22Rv1 (cell line): ENCODE data around the gene GRIK5.

Source experiments
- H3K27ac ChIP-seq: fragments of 450-650 bp; 2 replicates; pipeline ENCODE4 v1.5.1; 2017
- ZFX ChIP-seq: fragments of 450-650 bp; IDR thresholded peaks from 2 replicates; pipeline ENCODE4 v1.6.1; 2017; ENCODE audit warnings: antibody characterized with exemption, borderline replicate concordance
- TF ChIP-seq, protein P1 (sequence below): fragments of 450-650 bp; IDR thresholded peaks from 2 replicates; pipeline ENCODE4 v1.5.1; 2017; ENCODE audit warnings: mild to moderate bottlenecking

The GRIK5 gene

DNA sequence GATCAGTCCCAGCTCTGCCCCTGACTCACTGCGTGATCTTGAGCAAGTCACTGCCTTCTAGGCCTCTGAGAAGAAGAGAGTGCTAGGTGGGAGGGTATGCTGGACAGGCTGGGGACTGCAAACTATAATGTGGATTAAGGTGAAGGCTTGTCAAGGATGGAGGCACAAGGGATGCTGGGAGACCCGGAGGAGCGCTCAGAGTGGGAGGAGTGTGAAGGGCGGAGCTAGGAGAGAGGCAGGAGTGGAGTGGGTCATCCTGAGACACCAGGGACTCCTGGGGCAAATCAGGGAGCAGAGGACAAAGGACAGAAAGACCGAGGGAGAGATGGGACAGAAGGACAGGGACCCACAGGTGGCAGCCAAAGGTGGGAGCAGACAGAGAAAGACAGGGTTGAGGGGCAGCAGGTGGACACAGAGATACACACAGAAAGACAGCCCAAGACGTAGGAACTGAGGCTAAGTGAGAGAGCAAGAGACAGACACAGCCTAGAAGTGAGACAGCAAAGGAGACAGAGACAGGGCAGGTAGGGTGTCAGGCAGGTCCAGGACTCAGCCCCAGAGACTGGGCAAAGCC lies 2.6 kb downstream of the GRIK5 start:
- TF ChIP-seq, protein P1, sequence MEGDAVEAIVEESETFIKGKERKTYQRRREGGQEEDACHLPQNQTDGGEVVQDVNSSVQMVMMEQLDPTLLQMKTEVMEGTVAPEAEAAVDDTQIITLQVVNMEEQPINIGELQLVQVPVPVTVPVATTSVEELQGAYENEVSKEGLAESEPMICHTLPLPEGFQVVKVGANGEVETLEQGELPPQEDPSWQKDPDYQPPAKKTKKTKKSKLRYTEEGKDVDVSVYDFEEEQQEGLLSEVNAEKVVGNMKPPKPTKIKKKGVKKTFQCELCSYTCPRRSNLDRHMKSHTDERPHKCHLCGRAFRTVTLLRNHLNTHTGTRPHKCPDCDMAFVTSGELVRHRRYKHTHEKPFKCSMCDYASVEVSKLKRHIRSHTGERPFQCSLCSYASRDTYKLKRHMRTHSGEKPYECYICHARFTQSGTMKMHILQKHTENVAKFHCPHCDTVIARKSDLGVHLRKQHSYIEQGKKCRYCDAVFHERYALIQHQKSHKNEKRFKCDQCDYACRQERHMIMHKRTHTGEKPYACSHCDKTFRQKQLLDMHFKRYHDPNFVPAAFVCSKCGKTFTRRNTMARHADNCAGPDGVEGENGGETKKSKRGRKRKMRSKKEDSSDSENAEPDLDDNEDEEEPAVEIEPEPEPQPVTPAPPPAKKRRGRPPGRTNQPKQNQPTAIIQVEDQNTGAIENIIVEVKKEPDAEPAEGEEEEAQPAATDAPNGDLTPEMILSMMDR, result no peak
- TF ChIP-seq ZFX, result no peak
- no peak overlapping the region for H3K27ac ChIP-seq

DNA sequence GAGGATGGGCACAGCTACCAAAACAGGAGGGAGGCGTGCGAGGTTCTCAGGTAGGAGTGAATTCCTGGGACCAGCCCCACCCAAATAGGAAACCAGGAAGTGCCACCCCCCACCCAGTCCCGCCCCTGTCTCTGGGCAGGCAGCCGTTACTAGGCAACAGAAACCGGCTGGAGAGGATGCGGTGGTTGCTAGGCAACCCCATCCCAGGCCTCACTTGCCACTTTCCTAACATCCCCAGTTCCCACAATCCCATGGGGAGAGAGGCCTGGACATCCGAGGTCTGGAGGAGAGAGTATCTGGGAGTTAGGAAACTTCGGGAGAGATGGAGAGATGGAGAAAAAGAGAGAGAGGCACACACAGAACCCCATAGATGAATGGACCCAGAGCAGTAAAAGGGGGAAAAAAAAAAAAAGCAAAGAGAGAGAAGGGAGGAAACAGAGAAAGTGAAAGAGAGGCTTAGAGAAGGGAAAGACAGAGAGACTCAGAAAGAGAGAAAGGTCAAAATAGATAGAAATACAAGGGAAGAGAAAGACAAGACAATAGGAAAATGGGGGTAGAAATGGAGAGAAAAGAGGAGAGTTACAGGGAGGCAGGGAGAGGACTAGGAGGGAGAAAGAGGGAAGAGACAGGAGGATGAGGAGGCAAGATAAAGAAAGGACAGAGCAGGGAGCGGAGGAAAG lies 3.8 kb downstream of the GRIK5 start:
- TF ChIP-seq, protein P1, result no peak
- TF ChIP-seq ZFX, result no peak
- H3K27ac ChIP-seq, result no peak overlapping the region

DNA sequence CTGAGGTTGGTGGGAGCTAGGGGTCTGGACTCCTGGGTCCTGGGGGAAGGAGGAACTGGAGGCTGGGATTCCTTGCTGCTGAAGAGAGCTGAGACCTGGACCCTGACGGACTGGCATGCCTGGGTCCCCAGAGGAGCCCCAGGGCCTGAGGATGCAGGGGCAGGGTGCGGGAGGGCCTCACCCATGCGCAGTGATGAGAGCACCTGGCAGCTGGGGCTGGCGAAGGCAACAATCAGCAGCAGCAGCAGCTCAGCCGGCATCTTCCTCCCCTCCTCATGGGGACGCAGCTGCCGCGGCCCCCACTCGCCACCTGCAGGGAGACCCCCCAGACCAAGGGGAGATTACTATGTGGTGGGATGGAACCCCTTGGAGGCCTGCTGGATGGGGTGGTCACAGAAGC lies 4.5 kb downstream of the GRIK5 start:
- no peak overlapping the region for H3K27ac ChIP-seq
- TF ChIP-seq, protein P1, result no peak
- no peak for TF ChIP-seq ZFX

DNA sequence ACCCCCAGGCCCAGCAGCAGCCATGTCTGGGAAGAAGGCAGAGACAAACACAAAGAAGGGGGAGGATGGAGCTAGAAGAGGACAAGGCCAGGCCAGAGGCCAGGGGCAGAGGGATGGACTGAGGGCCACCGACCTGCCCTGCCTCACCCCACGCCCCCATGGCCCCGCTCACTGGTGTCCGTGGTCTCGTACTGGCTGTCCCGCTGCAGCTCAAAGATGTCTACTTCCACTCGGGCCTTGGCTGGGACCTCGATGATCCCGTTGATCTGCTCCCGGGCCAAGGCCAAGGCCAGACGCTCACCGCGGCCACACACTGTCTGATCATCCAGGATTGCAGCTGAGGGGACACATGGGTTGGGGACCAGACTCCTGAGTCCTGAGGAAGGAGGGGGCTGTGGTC lies 5.0 kb downstream of the GRIK5 start:
- H3K27ac ChIP-seq, result no peak overlapping the region

DNA sequence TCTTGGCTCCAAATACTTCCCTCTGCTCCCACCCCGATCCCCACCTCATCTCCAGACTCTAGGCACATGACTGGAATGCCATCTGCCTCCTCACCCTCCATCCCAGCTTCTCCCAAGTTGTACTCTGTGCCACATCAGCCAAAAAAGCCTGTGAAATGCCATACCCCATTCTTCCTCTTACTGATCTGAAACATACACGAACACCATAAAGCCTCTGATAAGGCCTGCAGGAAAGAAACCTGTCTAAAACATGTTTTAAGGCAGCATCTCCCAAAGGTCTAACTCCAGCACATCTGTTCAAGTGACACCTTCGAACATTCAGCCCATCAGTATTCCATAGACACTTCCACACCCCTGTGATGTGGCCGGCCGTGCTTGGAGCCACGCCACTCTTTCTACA lies 5.6 kb downstream of the GRIK5 start:
- TF ChIP-seq ZFX, result no peak
- TF ChIP-seq, protein P1, result no peak
- H3K27ac ChIP-seq, result no peak overlapping the region

More for the DNA sequence above, 5.0 kb downstream of the GRIK5 start:
- no peak for TF ChIP-seq ZFX
- TF ChIP-seq, protein P1, result no peak

DNA sequence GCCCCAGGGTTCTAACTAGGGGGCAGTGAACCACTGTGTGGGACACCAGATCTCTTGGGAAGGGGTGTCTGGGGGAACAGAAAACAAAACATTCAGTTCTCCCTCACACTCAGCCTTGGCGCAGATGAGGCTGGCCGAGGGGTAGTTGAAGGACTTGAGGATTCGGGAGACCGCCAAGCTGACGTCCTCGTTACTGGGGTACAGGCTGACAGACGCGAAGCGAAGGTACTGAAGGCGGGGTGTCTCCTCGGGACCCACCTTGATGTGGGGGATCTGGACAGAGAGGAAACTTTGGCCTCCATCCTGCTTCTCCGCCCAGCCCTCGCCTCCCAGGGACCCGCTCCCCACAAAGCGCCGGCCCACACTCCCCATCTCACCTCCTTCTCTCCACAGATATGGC lies 7.6 kb downstream of the GRIK5 start:
- no peak overlapping the region for H3K27ac ChIP-seq
- TF ChIP-seq, protein P1, result no peak
- no peak for TF ChIP-seq ZFX

DNA sequence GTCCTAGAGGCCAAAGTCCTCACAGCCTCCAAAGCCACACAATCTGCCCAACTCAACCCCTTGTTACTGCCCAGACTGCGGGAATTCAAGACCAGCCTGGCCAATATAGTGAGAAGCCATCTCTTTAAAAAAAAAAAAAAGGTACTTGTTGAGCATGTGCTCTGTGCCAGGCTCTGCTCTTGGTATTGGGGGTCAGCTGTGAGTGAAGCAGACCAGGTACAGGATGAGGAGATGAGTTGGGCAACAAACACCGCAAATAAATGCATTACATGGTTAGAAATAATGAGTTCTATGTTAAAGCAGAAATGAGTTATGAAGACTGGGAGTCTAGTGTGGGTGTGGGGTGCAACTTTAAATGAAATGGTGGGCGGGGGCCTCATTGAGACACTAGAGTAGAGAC lies 9.9 kb downstream of the GRIK5 start:
- H3K27ac ChIP-seq, result no peak overlapping the region
- TF ChIP-seq ZFX, result no peak
- TF ChIP-seq, protein P1, result no peak
